Osteoblast (primary cell): ENCODE data around the gene GPRIN1. TPM values are rescaled to one million over a fixed set of nuclear protein-coding genes. Genes with fewer than 3 reads are reported as not detected.

Source experiments
- DNase-seq: peaks from one replicate; pipeline ENCODE4 v3.0.0; 2011; ENCODE audit warnings: low spot score, mixed read lengths; ENCODE audit not compliant: insufficient read length; ENCODE audit errors: missing footprints
- H2AFZ ChIP-seq: 2 replicates; pipeline ENCODE4 v1.6.0; 2011; ENCODE audit warnings: mild to moderate bottlenecking, low read length
- H3K27ac ChIP-seq: 2 replicates; pipeline ENCODE4 v1.5.1; 2011; ENCODE audit warnings: mild to moderate bottlenecking, low read depth, low read length, moderate library complexity
- H3K27me3 ChIP-seq: 2 replicates; pipeline ENCODE4 v1.6.0; 2012; ENCODE audit warnings: mild to moderate bottlenecking, control low read depth, inconsistent platforms, low read length, moderate library complexity; ENCODE audit not compliant: insufficient read depth
- H3K36me3 ChIP-seq: 2 replicates; pipeline ENCODE4 v1.5.1; 2011; ENCODE audit warnings: mild to moderate bottlenecking, low read length, control low read depth, moderate library complexity; ENCODE audit not compliant: insufficient read depth
- H3K4me1 ChIP-seq: 2 replicates; pipeline ENCODE4 v1.5.1; 2011; ENCODE audit warnings: mild to moderate bottlenecking, low read length, control low read depth, moderate library complexity; ENCODE audit not compliant: insufficient read depth
- H3K4me2 ChIP-seq: 2 replicates; pipeline ENCODE4 v1.6.0; 2011; ENCODE audit warnings: mild to moderate bottlenecking, low read length; ENCODE audit not compliant: insufficient read depth
- H3K4me3 ChIP-seq: fragments of 200-600 bp; sonication (generic); 3 replicates; pipeline ENCODE4 v1.5.1; 2012; ENCODE audit warnings: mild to moderate bottlenecking, low read length, inconsistent platforms; ENCODE audit not compliant: insufficient read depth
- H3K79me2 ChIP-seq: 2 replicates; pipeline ENCODE4 v1.6.0; 2012; ENCODE audit warnings: mild to moderate bottlenecking, low read length, control low read depth, inconsistent platforms; ENCODE audit not compliant: insufficient read depth
- H3K9me3 ChIP-seq: 2 replicates; pipeline ENCODE4 v1.5.1; 2011; ENCODE audit warnings: low read depth, low read length, control low read depth
- H4K20me1 ChIP-seq: 2 replicates; pipeline ENCODE4 v1.6.0; 2012; ENCODE audit warnings: mild to moderate bottlenecking, low read length, control low read depth; ENCODE audit not compliant: insufficient read depth
- CTCF ChIP-seq: IDR thresholded peaks from 2 replicates; pipeline ENCODE4 v1.5.1; 2011; ENCODE audit warnings: mild to moderate bottlenecking, low read depth, low read length, moderate library complexity; ENCODE audit errors: extremely low read depth
- total RNA-seq: library from RNA; depleted of rRNA; stranded (reverse); fragments of >200 nt; gene quantifications from 2 replicates; pipeline ENCODE4 v1.2.3, GENCODE V29; 2012

Gene GPRIN1
- total RNA-seq, 1 donor, result 1.8 TPM

- H2AFZ ChIP-seq, result no peak overlapping the region
- DNase-seq, result peak; percentile 88
- H3K4me2 ChIP-seq, result no peak overlapping the region
- H3K79me2 ChIP-seq, result no peaks in the 10 kb centered on the region
- H3K27ac ChIP-seq, result no peak overlapping the region
- TF ChIP-seq CTCF, result no peak
- H3K4me1 ChIP-seq, result no peaks in the 10 kb centered on the region
- H3K9me3 ChIP-seq, result no peaks in the 10 kb centered on the region
- peaks cover 70% of the 10 kb centered on the region for H3K27me3 ChIP-seq
- H3K4me3 ChIP-seq, result no peak overlapping the region
- no peaks in the 10 kb centered on the region for H4K20me1 ChIP-seq
- no peaks in the 10 kb centered on the region for H3K36me3 ChIP-seq
Observed at GRCh38 chr5:176621661-176622079, 11.7 kb upstream of the GPRIN1 start.

- H3K4me3 ChIP-seq, result peak overlapping the region; percentile 43
- no peak overlapping the region for H3K27ac ChIP-seq
- no peak for TF ChIP-seq CTCF
- peaks cover under 1% of the 10 kb centered on the region for H3K4me1 ChIP-seq
- H3K36me3 ChIP-seq, result no peaks in the 10 kb centered on the region
- DNase-seq, result peak; percentile 88
- H3K79me2 ChIP-seq, result no peaks in the 10 kb centered on the region
- no peaks in the 10 kb centered on the region for H4K20me1 ChIP-seq
- peak overlapping the region; percentile 51 for H3K4me2 ChIP-seq
- no peaks in the 10 kb centered on the region for H3K9me3 ChIP-seq
- H3K27me3 ChIP-seq, result peaks cover 69% of the 10 kb centered on the region
- H2AFZ ChIP-seq, result no peak overlapping the region
Observed at GRCh38 chr5:176620333-176620981, 10.5 kb upstream of the GPRIN1 start.

GRCh38 chr5:176619569-176620332 lies 9.8 kb upstream of the GPRIN1 start:
- no peak for TF ChIP-seq CTCF
- DNase-seq, result peak; percentile 80
- H3K4me1 ChIP-seq, result peaks cover 6% of the 10 kb centered on the region
- H3K36me3 ChIP-seq, result no peaks in the 10 kb centered on the region
- no peak overlapping the region for H3K4me3 ChIP-seq
- no peaks in the 10 kb centered on the region for H3K79me2 ChIP-seq
- H2AFZ ChIP-seq, result no peak overlapping the region
- H4K20me1 ChIP-seq, result no peaks in the 10 kb centered on the region
- peak overlapping the region; percentile 53 for H3K4me2 ChIP-seq
- no peak overlapping the region for H3K27ac ChIP-seq
- peaks cover 62% of the 10 kb centered on the region for H3K27me3 ChIP-seq
- no peaks in the 10 kb centered on the region for H3K9me3 ChIP-seq

GRCh38 chr5:176619203-176619568 lies 9.2 kb upstream of the GPRIN1 start:
- Histone ChIP-seq H3K4me3 (peak overlapping the region; percentile 40), H4K20me1 (no peaks in the 10 kb centered on the region), H3K79me2 (no peaks in the 10 kb centered on the region), H3K27ac (no peak overlapping the region), H2AFZ (peak overlapping the region; percentile 68), H3K9me3 (no peaks in the 10 kb centered on the region), H3K36me3 (no peaks in the 10 kb centered on the region), H3K4me1 (peaks cover 11% of the 10 kb centered on the region), H3K27me3 (peaks cover 60% of the 10 kb centered on the region), H3K4me2 (peak overlapping the region; percentile 53)
- peak; percentile 97 for DNase-seq
- TF ChIP-seq CTCF, result peak; percentile 52
